HEK293 (cell line): Measurements from ENCODE around the gene PPP1R36.

Experiments
- CTCF ChIA-PET: fragments of 350-600 bp; formaldehyde crosslinking; extraction: SDS; loops from one replicate; lab custom pipeline; 2021; ENCODE audit warnings: antibody characterized with exemption; lab: Yijun Ruan, JAX
- POLR2A ChIA-PET: fragments of 300-600 bp; formaldehyde crosslinking; extraction: SDS; loops from one replicate; lab custom pipeline; 2020; ENCODE audit warnings: antibody characterized with exemption, inconsistent platforms; lab: Yijun Ruan, JAX
- H3K27ac ChIP-seq: fragments of 200-500 bp; sonication (Bioruptor generic); 2 replicates; pipeline ENCODE4 v1.5.1; 2014; ENCODE audit warnings: low read depth, low read length, control low read depth, inconsistent platforms; ENCODE audit errors: extremely low read depth
- H3K36me3 ChIP-seq, 2 experiments: fragments of 200-500 bp in 1 of 2; sonication (Bioruptor generic) in 1 of 2; 1 replicate in 1 of 2; 2 replicates in 1 of 2; pipeline ENCODE4 v1.5.1; 2014 to 2017; ENCODE audit warnings: inconsistent platforms in 2 of 2, low read length in 2 of 2; ENCODE audit not compliant: control insufficient read depth in 2 of 2, insufficient read depth in 1 of 2
- H3K4me1 ChIP-seq: fragments of 200-500 bp; sonication (Bioruptor generic); 2 replicates; pipeline ENCODE4 v1.5.1; 2014; ENCODE audit warnings: mild to moderate bottlenecking, low read length, inconsistent platforms; ENCODE audit not compliant: control insufficient read depth, insufficient read depth
- H3K4me3 ChIP-seq: 2 replicates; pipeline ENCODE4 v1.5.1; 2011; ENCODE audit warnings: low read depth, mild to moderate bottlenecking, control low read depth, low read length, moderate library complexity
- H3K9me3 ChIP-seq: fragments of 200-500 bp; sonication (Bioruptor generic); 2 replicates; pipeline ENCODE4 v1.5.1; 2014; ENCODE audit warnings: low read depth, low read length, inconsistent platforms; ENCODE audit not compliant: control insufficient read depth, insufficient read depth
- BCL11A ChIP-seq: fragments of 450-650 bp; formaldehyde crosslinking; IDR thresholded peaks from 2 replicates; pipeline ENCODE4 v1.5.1; 2016; ENCODE audit warnings: low read depth, missing biosample characterization, missing genetic modification characterization
- BCL11B ChIP-seq: fragments of 450-650 bp; formaldehyde crosslinking; IDR thresholded peaks from 2 replicates; pipeline ENCODE4 v1.5.1; 2016; ENCODE audit warnings: low read depth, missing biosample characterization, missing genetic modification characterization
- RBAK ChIP-seq: fragments of 450-650 bp; formaldehyde crosslinking; IDR thresholded peaks from 2 replicates; pipeline ENCODE4 v1.5.1; 2016; ENCODE audit warnings: missing biosample characterization, missing genetic modification characterization
- ZBTB49 ChIP-seq: fragments of 450-650 bp; formaldehyde crosslinking; IDR thresholded peaks from 2 replicates; pipeline ENCODE4 v1.5.1; 2016; ENCODE audit warnings: missing biosample characterization, missing genetic modification characterization, low read depth
- ZFHX2 ChIP-seq: fragments of 450-650 bp; formaldehyde crosslinking; conservative IDR thresholded peaks from 2 replicates; pipeline ENCODE4 v1.5.1; 2016; ENCODE audit warnings: missing biosample characterization, missing genetic modification characterization
- ZNF140 ChIP-seq: fragments of 450-650 bp; formaldehyde crosslinking; IDR thresholded peaks from 2 replicates; pipeline ENCODE4 v1.5.1; 2016; ENCODE audit warnings: missing biosample characterization, missing genetic modification characterization
- ZNF169 ChIP-seq: fragments of 450-650 bp; formaldehyde crosslinking; IDR thresholded peaks from 2 replicates; pipeline ENCODE4 v1.5.1; 2016; ENCODE audit warnings: missing biosample characterization, missing genetic modification characterization
- ZNF211 ChIP-seq: fragments of 450-650 bp; formaldehyde crosslinking; IDR thresholded peaks from 2 replicates; pipeline ENCODE4 v1.5.1; 2016; ENCODE audit warnings: low read depth, missing biosample characterization, missing genetic modification characterization
- ZNF423 ChIP-seq: fragments of 450-650 bp; formaldehyde crosslinking; IDR thresholded peaks from 2 replicates; pipeline ENCODE4 v1.5.1; 2016; ENCODE audit warnings: missing biosample characterization, missing genetic modification characterization
- ZNF624 ChIP-seq: fragments of 450-650 bp; formaldehyde crosslinking; IDR thresholded peaks from 2 replicates; pipeline ENCODE4 v1.5.1; 2017; ENCODE audit warnings: missing biosample characterization, missing genetic modification characterization
- ZNF658 ChIP-seq: fragments of 450-650 bp; formaldehyde crosslinking; IDR thresholded peaks from 2 replicates; pipeline ENCODE4; 2016; ENCODE audit warnings: missing biosample characterization, missing genetic modification characterization
- ZNF701 ChIP-seq: fragments of 450-650 bp; formaldehyde crosslinking; IDR thresholded peaks from 2 replicates; pipeline ENCODE4 v1.5.1; 2016; ENCODE audit warnings: missing biosample characterization, missing genetic modification characterization
- ZSCAN18 ChIP-seq: fragments of 450-650 bp; formaldehyde crosslinking; IDR thresholded peaks from 2 replicates; pipeline ENCODE4 v1.5.1; 2016; ENCODE audit warnings: missing biosample characterization, missing genetic modification characterization
- TF ChIP-seq, protein P1 (sequence below): IDR thresholded peaks from 2 replicates; pipeline ENCODE4 v1.6.1; 2011; ENCODE audit warnings: mild to moderate bottlenecking, low read depth, low read length, borderline replicate concordance
- TF ChIP-seq, protein P2 (sequence below): fragments of 450-650 bp; formaldehyde crosslinking; IDR thresholded peaks from 2 replicates; pipeline ENCODE4 v1.5.1; 2016; ENCODE audit warnings: missing biosample characterization, missing genetic modification characterization

PPP1R36 gene

GRCh38 chr14:64572386-64573104 lies 22.8 kb downstream of the PPP1R36 start:
- no peaks in the 10 kb centered on the region for H3K9me3 ChIP-seq
- H3K27ac ChIP-seq, result no peak overlapping the region
- no peak for TF ChIP-seq BCL11A (tag by site-specific recombination)
- H3K4me3 ChIP-seq, result no peak overlapping the region
- no peaks in the 10 kb centered on the region for H3K4me1 ChIP-seq
- CTCF ChIA-PET, result interaction anchor here (1.0 kb wide), 1 partner anchor 64 kb away, joined by 4 read pairs; no protein-coding TSS in a partner anchor
- POLR2A ChIA-PET, result interaction anchor here (0.7 kb wide), 1 partner anchor 39 kb away, joined by 3 read pairs; no protein-coding TSS in a partner anchor
- no peaks in the 10 kb centered on the region for H3K36me3 ChIP-seq

DNA sequence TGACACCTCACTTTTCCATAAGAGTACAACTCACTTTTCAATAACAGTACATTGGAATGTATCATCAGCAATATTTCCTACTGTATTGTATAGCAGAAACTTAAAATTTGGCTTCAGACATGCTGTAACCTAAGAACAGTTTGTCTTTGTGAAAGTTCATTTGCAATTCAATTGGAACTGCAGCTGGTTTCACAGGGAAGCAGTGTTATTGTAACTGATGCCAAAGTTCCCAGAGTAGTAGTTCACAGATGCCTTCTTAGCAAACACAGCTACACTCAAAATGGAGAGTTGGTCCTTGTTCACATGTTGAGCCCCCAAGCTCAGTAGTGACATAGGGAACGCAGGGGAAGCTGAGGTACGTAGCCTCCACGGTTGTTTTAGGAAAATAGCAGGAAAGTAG lies 23.3 kb downstream of the PPP1R36 start:
- Histone ChIP-seq H3K4me1 (no peaks in the 10 kb centered on the region), H3K36me3 (no peaks in the 10 kb centered on the region), H3K27ac (no peak overlapping the region), H3K9me3 (no peaks in the 10 kb centered on the region), H3K4me3 (no peak overlapping the region)
- POLR2A ChIA-PET, result interaction anchor here (0.6 to 0.7 kb wide), 2 partner anchors 14 to 38 kb away, joined by 3 to 4 read pairs; no protein-coding TSS in a partner anchor
- CTCF ChIA-PET, result interaction anchor here (1.0 kb wide), 1 partner anchor 64 kb away, joined by 4 read pairs; no protein-coding TSS in a partner anchor
- TF ChIP-seq ZNF423 (tag by site-specific recombination), result no peak

- H3K4me3 ChIP-seq, result no peak overlapping the region
- ChIA-PET CTCF (interaction anchor here (0.5 kb wide), 1 partner anchor 114 kb away, joined by 4 read pairs; no protein-coding TSS in a partner anchor), POLR2A (no interaction called here)
- no peaks in the 10 kb centered on the region for H3K36me3 ChIP-seq
- no peaks in the 10 kb centered on the region for H3K4me1 ChIP-seq
- H3K9me3 ChIP-seq, result no peaks in the 10 kb centered on the region
- no peak overlapping the region for H3K27ac ChIP-seq
- no peak for TF ChIP-seq ZSCAN18 (tag by site-specific recombination)
- TF ChIP-seq RBAK, result no peak
- TF ChIP-seq ZNF169 (tag by site-specific recombination), result no peak
- TF ChIP-seq ZNF211 (tag by site-specific recombination), result no peak
- TF ChIP-seq, protein P1, sequence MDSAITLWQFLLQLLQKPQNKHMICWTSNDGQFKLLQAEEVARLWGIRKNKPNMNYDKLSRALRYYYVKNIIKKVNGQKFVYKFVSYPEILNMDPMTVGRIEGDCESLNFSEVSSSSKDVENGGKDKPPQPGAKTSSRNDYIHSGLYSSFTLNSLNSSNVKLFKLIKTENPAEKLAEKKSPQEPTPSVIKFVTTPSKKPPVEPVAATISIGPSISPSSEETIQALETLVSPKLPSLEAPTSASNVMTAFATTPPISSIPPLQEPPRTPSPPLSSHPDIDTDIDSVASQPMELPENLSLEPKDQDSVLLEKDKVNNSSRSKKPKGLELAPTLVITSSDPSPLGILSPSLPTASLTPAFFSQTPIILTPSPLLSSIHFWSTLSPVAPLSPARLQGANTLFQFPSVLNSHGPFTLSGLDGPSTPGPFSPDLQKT, result no peak
- TF ChIP-seq ZNF658 (tag by site-specific recombination), result no peak
- TF ChIP-seq, protein P2, sequence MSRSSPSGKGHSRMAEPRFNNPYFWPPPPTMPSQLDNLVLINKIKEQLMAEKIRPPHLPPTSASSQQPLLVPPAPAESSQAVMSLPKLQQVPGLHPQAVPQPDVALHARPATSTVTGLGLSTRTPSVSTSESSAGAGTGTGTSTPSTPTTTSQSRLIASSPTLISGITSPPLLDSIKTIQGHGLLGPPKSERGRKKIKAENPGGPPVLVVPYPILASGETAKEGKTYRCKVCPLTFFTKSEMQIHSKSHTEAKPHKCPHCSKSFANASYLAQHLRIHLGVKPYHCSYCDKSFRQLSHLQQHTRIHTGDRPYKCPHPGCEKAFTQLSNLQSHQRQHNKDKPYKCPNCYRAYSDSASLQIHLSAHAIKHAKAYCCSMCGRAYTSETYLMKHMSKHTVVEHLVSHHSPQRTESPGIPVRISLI (tag by site-specific recombination), result no peak
Observed at GRCh38 chr14:64574371-64575107, 24.8 kb downstream of the PPP1R36 start.

DNA sequence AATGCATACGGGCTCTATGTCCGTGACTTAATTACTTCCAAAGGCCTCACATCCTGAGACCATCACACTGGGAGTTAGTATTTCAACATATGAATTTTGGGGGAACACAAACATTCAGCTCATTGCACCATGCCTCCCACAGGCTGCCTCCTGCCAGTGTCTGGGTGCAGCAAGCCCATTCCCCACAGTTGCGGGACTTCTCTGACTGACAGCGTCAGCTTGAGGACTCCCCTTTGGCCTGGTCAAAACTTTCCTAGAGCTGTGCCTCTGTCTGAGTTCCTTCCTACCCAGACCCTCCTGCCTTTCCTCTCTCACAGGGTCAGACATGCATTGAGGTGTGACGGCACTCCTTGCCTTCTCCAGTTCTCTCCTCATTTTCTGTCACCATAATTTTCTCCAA lies 27.4 kb downstream of the PPP1R36 start:
- POLR2A ChIA-PET, result no interaction called here
- Histone ChIP-seq H3K9me3 (no peaks in the 10 kb centered on the region), H3K36me3 (no peaks in the 10 kb centered on the region), H3K27ac (no peak overlapping the region), H3K4me3 (no peak overlapping the region), H3K4me1 (no peaks in the 10 kb centered on the region)
- CTCF ChIA-PET, result interaction anchor here (0.9 kb wide), 1 partner anchor 29 kb away, joined by 4 read pairs; no protein-coding TSS in a partner anchor
- TF ChIP-seq ZNF140 (tag by site-specific recombination) (no peak), ZNF701 (tag by site-specific recombination) (no peak), ZNF624 (tag by site-specific recombination) (no peak), ZFHX2 (tag by site-specific recombination) (no peak), ZBTB49 (tag by site-specific recombination) (no peak), BCL11B (no peak), ZSCAN18 (tag by site-specific recombination) (no peak)
